GM04503 (cell line): ENCODE results near the gene TOMM22.
A peak's percentile ranks its signal among the peaks of the same experiment; 100 is the strongest.
"Not testable (repeated sequence)": the region's sequence is repeated elsewhere in the genome, so short reads cannot be mapped to it uniquely, and the experiment has no call there.

ENCODE experiments used
- DNase-seq: peaks from one replicate; pipeline ENCODE4 v3.0.0-alpha.2; 2012; ENCODE audit warnings: low read depth

Gene TOMM22

GRCh38 chr22:38681582-38682335, at the start of gene TOMM22:
Gene TOMM22 (plus strand): TSS chr22:38681957. CDS start chr22:38681979, 22 bp downstream.
- peak; percentile 42 for DNase-seq

- DNase-seq, result no peak
These were observed 49.2 kb upstream of the TOMM22 start for GRCh38 chr22:38632528-38632927.

GRCh38 chr22:38638216-38638615, 43.5 kb upstream of the TOMM22 start:
- no peak for DNase-seq

- no peak for DNase-seq
These were observed 43.0 kb upstream of the TOMM22 start for GRCh38 chr22:38638728-38639127.

DNA sequence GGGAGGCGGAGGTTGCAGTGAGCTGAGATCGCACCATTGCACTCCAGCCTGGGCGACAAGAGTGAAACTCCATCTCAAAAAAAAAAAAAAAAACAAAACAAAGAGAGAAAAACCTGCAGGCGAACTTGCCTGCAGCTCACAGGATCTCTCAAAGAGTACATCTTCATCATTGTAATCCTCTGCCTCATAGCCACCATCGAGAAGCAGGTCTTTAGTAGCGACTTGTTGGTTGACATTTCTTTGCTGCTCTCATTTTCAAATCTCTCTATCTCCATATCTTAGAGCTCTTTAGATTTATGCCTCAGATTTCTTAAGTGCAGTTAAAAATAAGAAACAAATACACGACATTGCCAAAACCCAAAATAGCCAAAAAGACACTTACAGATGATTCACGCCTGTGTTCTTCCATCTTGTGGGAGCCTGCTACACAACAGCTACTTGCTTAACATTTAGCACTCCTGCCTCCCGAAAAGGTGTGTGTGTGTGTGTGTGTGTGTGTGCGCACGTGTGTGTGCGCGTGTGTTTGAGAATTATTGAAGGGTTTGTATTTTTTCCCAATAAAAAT, 40.2 kb upstream of the TOMM22 start:
- no peak for DNase-seq

- DNase-seq, result not testable (repeated sequence)
These were observed 37.5 kb upstream of the TOMM22 start for GRCh38 chr22:38644245-38644644.

GRCh38 chr22:38645430-38645829, 36.3 kb upstream of the TOMM22 start:
- DNase-seq, result no peak

DNA sequence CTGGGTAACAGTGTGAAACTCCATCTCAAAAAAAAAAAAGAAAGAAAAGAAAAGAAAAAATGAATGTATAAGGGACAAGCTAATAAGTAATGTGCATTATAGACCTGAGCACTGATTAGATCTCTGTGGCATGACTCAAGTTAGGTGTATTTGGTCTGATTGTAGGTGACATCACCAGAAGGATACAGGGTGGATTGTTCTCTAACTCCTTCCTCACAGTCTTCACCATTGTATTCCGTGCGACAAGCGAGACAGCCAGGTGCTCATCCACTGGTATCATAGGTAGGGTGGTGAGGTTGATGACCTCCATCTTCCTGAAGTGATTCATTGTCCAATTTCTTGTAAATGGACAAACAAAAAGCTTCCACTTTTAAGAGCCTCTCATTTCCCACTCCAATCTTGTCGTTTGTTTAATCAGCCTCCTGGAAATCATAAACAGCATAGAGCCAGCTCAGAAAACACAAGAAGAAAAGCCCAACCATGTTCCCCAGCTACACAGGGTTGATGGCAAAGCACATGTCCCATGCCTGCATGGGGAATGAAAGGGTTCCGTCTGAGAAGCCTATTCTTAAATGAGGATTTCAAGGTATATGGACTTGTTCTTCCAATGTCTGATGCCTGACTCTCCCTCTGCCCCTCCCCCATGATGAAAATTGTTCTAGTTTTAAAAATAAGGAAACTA, 31.8 kb upstream of the TOMM22 start:
- no peak for DNase-seq

DNA sequence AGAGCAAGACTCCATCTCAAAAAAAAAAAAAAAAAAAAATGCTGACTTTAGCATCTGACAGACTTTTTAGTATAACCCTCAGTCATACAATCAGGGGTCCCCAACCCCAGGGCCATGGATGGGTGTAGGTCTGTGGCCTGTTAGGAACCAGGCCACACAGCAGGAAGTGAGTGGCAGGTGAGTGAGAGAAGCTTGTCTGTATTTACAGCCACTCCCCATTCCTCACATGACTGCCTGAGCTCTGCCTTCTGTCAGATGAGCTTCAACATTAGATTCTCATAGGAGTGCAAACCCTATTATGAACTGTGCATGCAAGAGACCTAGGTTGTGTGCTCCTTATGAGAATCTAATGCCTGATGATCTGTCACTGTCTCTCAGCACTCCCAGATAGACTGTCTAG, 28.9 kb upstream of the TOMM22 start:
- no peak for DNase-seq

DNA sequence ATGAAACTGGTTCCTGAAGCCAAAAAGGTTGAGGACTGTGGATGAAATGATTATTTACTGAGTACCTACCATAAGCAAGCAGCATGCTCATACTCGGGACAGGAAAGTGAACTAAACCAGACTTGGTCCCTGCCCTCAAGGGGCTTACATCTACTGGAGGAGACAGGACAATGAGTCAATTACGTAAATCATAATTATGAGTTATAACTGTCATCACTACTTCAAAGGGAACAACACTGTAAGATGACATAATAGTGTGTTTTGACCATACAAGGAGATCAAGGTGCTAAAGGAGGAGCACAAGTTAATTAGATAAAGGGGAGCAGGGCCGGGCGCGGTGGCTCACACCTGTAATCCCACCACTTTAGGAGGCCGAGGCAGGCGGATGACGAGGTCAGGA, 28.0 kb upstream of the TOMM22 start:
- no peak for DNase-seq

GRCh38 chr22:38655519-38656255, 26.1 kb upstream of the TOMM22 start:
- peak; percentile 1 for DNase-seq

DNA sequence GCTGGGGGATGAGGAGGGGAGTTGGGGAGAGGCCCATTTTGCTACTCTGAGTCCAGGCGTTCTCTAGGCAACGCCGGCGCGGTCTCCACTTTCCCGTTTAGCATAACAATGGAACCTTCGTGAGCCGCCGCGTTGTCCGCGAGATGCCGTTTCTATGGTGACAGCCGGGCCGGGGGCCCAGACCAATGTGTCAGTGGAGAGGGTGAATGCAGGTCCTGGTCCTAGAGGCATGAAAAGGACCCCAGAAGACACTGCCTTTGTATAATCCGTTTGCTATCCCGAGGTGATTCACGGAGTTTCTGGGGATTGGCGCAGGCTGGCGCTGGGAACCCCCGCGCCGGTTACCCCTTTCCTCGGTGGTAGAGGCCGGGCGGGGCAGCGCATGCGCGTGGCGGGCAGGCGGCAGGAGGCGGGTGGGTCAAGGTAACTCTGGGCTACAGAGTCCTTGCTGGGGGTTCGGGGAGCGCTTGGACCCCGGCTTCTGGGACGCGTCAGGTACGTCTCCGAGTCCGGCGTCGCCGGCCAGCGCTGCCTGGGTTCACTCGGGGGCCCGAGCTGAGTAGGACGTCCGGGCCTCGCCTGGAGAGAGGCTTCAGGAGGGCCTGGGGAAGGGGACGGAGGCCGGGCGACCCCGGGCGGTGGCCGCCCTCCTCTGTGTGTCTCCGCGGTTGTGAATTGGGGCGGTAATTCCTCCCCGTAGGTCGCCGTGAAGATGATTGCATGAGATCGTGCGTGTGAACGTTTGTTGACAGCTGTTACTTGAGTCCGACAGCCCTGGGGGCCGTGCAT, 25.3 kb upstream of the TOMM22 start, which contains the start of the genes CBY1 and FAM227A:
Gene CBY1 (plus strand): TSS at position 383 of the 789 bp plus-strand sequence. CDS start 11,417 bp downstream, outside the sequence.
Gene FAM227A (minus strand): TSS at position 137 of the 789 bp plus-strand sequence. CDS start 6,224 bp downstream, outside the sequence.
- peak; percentile 49 for DNase-seq

DNA sequence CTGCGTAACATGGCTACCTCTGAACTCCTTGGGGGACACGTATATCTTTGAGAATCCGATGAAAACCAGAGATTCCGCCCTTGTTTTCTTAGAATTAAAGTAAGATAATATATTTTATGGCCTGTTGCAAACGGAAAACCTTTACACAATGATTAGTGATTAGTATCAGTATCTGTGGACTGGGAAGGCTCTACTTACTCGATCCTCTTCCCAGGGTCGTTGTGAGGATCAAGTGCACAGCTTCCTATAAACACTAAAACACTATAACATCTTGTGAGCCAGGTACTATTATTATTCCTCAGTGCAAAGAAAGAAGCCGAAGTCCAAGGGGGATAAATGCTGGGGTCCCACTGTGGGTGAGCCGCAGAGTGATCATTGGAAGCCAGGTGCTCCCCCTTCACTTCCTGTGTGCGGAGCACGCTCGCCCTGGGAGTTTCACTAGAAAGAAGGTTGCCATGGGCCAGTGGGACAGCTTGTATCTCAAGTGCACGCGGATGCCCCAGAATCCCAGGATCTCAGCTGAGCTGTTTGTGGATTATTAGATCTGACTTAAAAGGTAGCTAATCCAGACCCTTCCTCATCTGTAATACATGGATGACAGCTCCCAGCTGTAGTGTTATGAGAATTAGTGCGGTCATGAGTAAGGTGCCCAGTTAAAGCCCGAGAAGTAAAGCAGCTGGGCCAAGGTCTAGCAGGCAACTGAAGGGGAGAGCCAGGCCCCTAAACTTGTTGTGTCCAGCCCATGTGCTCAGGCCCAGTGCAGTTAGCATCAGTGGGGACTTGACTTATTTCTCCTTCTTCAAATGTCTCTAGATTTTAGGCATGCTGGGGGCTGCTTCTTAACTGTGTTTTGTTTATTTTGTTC, 24.5 kb upstream of the TOMM22 start:
- DNase-seq, result no peak

- no peak for DNase-seq
These were observed 6.9 kb upstream of the TOMM22 start for GRCh38 chr22:38674888-38675287.

GRCh38 chr22:38675833-38676232, 5.9 kb upstream of the TOMM22 start:
- no peak for DNase-seq

DNA sequence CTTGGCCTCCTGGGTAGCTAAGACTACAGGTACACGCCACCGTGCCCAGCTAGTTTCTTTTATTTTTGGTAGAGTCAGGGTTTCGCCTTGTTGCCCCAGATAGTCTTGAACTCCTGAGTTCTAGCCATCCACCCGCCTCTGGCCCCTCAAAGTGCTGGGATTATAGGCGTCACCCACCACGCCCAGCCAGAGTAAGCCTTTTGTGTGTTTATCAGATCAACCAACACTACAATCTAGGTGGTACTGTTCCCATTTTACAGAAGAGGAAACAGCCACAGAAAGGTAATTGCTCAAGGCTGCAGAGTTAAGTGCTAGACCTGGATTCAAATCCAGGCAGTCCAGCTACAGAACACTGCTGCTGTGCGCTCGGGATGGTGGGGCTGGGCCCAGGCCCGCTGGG, 3.1 kb downstream of the TOMM22 start:
- no peak for DNase-seq

GRCh38 chr22:38685761-38686160, 4.0 kb downstream of the TOMM22 start:
- DNase-seq, result no peak

DNA sequence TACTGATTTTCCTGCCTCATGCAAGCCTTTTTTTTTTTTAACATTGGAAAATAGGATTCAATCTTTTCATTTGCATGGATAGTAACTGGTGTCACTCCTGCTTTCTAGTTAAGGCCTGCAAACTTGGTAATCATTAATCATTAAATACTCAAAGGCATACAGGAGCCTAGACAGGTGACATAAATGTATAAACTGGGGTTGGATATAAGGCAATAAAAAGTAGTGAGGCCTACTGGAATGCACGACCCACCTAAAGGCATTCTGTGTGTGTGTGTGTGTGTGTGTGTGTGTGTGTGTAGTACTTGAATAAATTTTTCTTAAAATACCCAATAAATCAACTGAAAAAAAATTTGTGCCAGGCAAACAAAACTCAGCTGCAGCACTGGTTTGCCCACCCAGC, 7.9 kb downstream of the TOMM22 start:
- DNase-seq, result no peak

DNA sequence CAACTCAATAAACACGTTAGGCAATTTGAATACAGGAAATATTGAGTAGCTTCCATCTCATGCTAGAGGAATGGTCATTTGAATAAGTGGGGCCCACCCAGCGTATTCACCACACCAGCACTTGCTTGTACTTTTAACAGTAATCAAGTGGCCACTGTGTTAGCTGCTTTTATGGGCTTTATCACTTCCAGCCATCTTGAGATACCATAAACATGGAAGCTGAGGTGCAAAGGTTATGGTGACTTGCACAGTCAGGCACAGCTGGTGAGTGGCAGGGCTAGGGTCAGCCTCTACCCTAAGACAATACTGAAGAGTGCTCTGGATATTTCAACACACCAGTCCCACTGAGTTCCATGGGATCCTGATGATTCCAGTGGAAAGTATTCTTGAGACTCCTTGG, 12.3 kb downstream of the TOMM22 start:
- no peak for DNase-seq

GRCh38 chr22:38694940-38695339, 13.2 kb downstream of the TOMM22 start:
- no peak for DNase-seq
